CD4-positive, CD25-positive, alpha-beta regulatory T cell (primary cell): ENCODE results near the gene LGALS3. TPM values are rescaled to one million over a fixed set of nuclear protein-coding genes. Genes with fewer than 3 reads are reported as not detected.

Source experiments
- ATAC-seq, 2 donors: fragments of 150-1000 bp; cut with Tn5 transposase; one replicate each; pipeline ENCODE4 v1.10.0; 2021; ENCODE audit warnings: low read depth in 2 of 2, moderate number of reproducible peaks in 2 of 2, moderate library complexity in 1 of 2
- DNase-seq, 3 donors: peaks; one replicate each; pipeline versions ENCODE4 v3.0.0 to v3.0.0-alpha.2; 2012 to 2022; ENCODE audit warnings: mixed read lengths in 1 of 3
- H3K27ac ChIP-seq: one replicate; pipeline ENCODE4 v1.7.0; 2013; ENCODE audit warnings: mild to moderate bottlenecking, low read length; ENCODE audit not compliant: insufficient read depth, poor library complexity, severe bottlenecking
- H3K27me3 ChIP-seq: one replicate; pipeline ENCODE4 v1.7.0; 2013; ENCODE audit warnings: low read length; ENCODE audit not compliant: control insufficient read depth, insufficient read depth
- H3K36me3 ChIP-seq: one replicate; pipeline ENCODE4 v1.7.0; 2013; ENCODE audit warnings: mild to moderate bottlenecking, low read length, moderate library complexity; ENCODE audit not compliant: control insufficient read depth, insufficient read depth
- H3K4me1 ChIP-seq: 2 replicates; pipeline ENCODE4 v1.7.0; 2013; ENCODE audit warnings: mild to moderate bottlenecking, low read length; ENCODE audit not compliant: insufficient read depth, control insufficient read depth, poor library complexity, severe bottlenecking
- H3K4me3 ChIP-seq: one replicate; pipeline ENCODE4 v1.7.0; 2013; ENCODE audit warnings: low read depth, mild to moderate bottlenecking, low read length, moderate library complexity
- H3K9me3 ChIP-seq, 2 experiments: 1 replicate in 1 of 2; 2 replicates in 1 of 2; pipeline ENCODE4 v1.7.0; 2013; ENCODE audit warnings: low read length in 2 of 2, mild to moderate bottlenecking in 1 of 2, moderate library complexity in 1 of 2; ENCODE audit not compliant: control insufficient read depth in 2 of 2
- H3K27ac Mint-ChIP-seq, 3 donors: one replicate each; pipeline ENCODE4 v1.8.0; 2020 to 2022; ENCODE audit warnings: mild to moderate bottlenecking in 3 of 3, mixed read lengths in 3 of 3, moderate library complexity in 2 of 3
- H3K27me3 Mint-ChIP-seq: one replicate; pipeline ENCODE4 v1.8.0; 2022; ENCODE audit warnings: mild to moderate bottlenecking, mixed read lengths
- H3K36me3 Mint-ChIP-seq: one replicate; pipeline ENCODE4 v1.8.0; 2020; ENCODE audit warnings: mixed read lengths
- H3K4me1 Mint-ChIP-seq, 4 donors: one replicate each; pipeline ENCODE4 v1.8.0; 2020 to 2022; ENCODE audit warnings: mixed read lengths in 4 of 4, mild to moderate bottlenecking in 1 of 4
- H3K4me3 Mint-ChIP-seq, 4 donors: one replicate each; pipeline ENCODE4 v1.8.0; 2020 to 2022; ENCODE audit warnings: mild to moderate bottlenecking in 4 of 4, mixed read lengths in 4 of 4, moderate library complexity in 3 of 4
- H3K9me3 Mint-ChIP-seq, 7 donors: one replicate each; pipeline ENCODE4 v1.8.0; 2020 to 2022; ENCODE audit warnings: mixed read lengths in 7 of 7, mild to moderate bottlenecking in 3 of 7, moderate library complexity in 2 of 7
- polyA plus RNA-seq, 4 donors: library from polyadenylated mRNA; unstranded; fragments of 300-500 nt; fragmentation: Illumina TruSeq; gene quantifications; one replicate each; pipeline ENCODE4 v1.2.3, GENCODE V29; 2021
- total RNA-seq: library from RNA; stranded (reverse); gene quantifications from one replicate; pipeline ENCODE4 v1.2.3, GENCODE V29; 2022

The LGALS3 gene
- total and polyA plus RNA-seq, 5 donors from 2014 or later: 58.6 to 313 (median 182) TPM

DNA sequence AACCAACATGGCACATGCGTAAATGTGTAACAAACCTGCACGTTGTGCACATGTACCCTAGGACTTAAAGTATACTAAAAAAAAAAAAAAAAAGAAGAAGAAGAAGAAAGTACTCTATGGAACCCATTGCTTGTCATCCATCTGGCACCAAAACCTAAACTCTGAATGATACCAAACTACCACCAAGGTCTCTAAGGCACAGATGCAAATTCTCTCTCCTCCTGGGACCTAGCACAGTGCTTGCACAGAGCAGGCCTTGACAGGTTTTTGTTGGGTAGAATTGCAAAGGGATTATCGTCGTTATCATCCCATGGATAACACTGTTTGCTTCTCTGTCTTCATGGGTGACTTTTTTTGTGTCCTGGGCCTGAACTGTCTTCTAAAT, 13.2 kb upstream of the LGALS3 start:
- no peak overlapping the region for H3K4me3 ChIP-seq
- Mint-ChIP-seq H3K9me3 (peaks cover 0 to 2% (median 0%) of the 10 kb centered on the region in 7 donors), H3K27ac (no peak overlapping the region), H3K27me3 (peaks cover 4% of the 10 kb centered on the region), H3K36me3 (no peaks in the 10 kb centered on the region), H3K4me1 (peaks cover 2 to 6% (median 4%) of the 10 kb centered on the region in 4 donors), H3K4me3 (no peak overlapping the region)
- DNase-seq (no peak), ATAC-seq (no peak)
- H3K27ac ChIP-seq: no peak overlapping the region
- H3K27me3 ChIP-seq: no peaks in the 10 kb centered on the region
- H3K4me1 ChIP-seq: no peaks in the 10 kb centered on the region
- H3K9me3 ChIP-seq: no peaks in the 10 kb centered on the region
- H3K36me3 ChIP-seq: no peaks in the 10 kb centered on the region

- Mint-ChIP-seq H3K36me3 (no peaks in the 10 kb centered on the region), H3K4me3 (no peak overlapping the region), H3K4me1 (peaks cover 2 to 6% (median 4%) of the 10 kb centered on the region in 4 donors), H3K27me3 (peaks cover 4% of the 10 kb centered on the region), H3K27ac (no peak overlapping the region), H3K9me3 (peaks cover 0 to 2% (median 0%) of the 10 kb centered on the region in 7 donors)
- H3K4me3 ChIP-seq: no peak overlapping the region
- no peak for DNase-seq
- no peaks in the 10 kb centered on the region for H3K27me3 ChIP-seq
- H3K4me1 ChIP-seq: no peaks in the 10 kb centered on the region
- no peaks in the 10 kb centered on the region for H3K36me3 ChIP-seq
- ATAC-seq: no peak
- no peak overlapping the region for H3K27ac ChIP-seq
- no peaks in the 10 kb centered on the region for H3K9me3 ChIP-seq
Measured at GRCh38 chr14:55116246-55117030, 12.6 kb upstream of the LGALS3 start.

GRCh38 chr14:55117803-55118441, 11.1 kb upstream of the LGALS3 start:
- H3K27me3 Mint-ChIP-seq: peaks cover 4% of the 10 kb centered on the region
- no peaks in the 10 kb centered on the region for H3K36me3 Mint-ChIP-seq
- no peak overlapping the region for H3K4me3 Mint-ChIP-seq
- Histone ChIP-seq H3K4me3 (no peak overlapping the region), H3K4me1 (no peaks in the 10 kb centered on the region), H3K9me3 (no peaks in the 10 kb centered on the region), H3K36me3 (no peaks in the 10 kb centered on the region), H3K27me3 (no peaks in the 10 kb centered on the region), H3K27ac (no peak overlapping the region)
- peaks cover 0 to 6% (median 5%) of the 10 kb centered on the region in 4 donors for H3K4me1 Mint-ChIP-seq
- H3K9me3 Mint-ChIP-seq: peaks cover 0 to 2% (median 0%) of the 10 kb centered on the region in 7 donors
- ATAC-seq: peak in 1 of 2 donors; percentile 31
- H3K27ac Mint-ChIP-seq: peak overlapping the region in 1 of 3 donors; percentile 54
- DNase-seq: no peak

- H3K4me1 Mint-ChIP-seq: peaks cover 0 to 6% (median 5%) of the 10 kb centered on the region in 4 donors
Measured at GRCh38 chr14:55118761-55119160, 10.3 kb upstream of the LGALS3 start.

GRCh38 chr14:55120571-55121495, 8.2 kb upstream of the LGALS3 start:
- no peaks in the 10 kb centered on the region for H3K27me3 Mint-ChIP-seq
- Histone ChIP-seq H3K27me3 (no peaks in the 10 kb centered on the region), H3K4me1 (peaks cover 10% of the 10 kb centered on the region), H3K9me3 (no peaks in the 10 kb centered on the region), H3K4me3 (no peak overlapping the region), H3K36me3 (no peaks in the 10 kb centered on the region), H3K27ac (no peak overlapping the region)
- no peak overlapping the region for H3K27ac Mint-ChIP-seq
- no peak for DNase-seq
- ATAC-seq: no peak
- H3K4me3 Mint-ChIP-seq: no peak overlapping the region
- no peaks in the 10 kb centered on the region for H3K36me3 Mint-ChIP-seq
- H3K9me3 Mint-ChIP-seq: peaks cover 0 to 2% (median 0%) of the 10 kb centered on the region in 7 donors
- H3K4me1 Mint-ChIP-seq: peaks cover 4 to 20% (median 10%) of the 10 kb centered on the region in 4 donors

More at GRCh38 chr14:55118761-55119160, 10.3 kb upstream of the LGALS3 start:
- Mint-ChIP-seq H3K36me3 (no peaks in the 10 kb centered on the region), H3K27me3 (peaks cover 4% of the 10 kb centered on the region), H3K9me3 (peaks cover 0 to 2% (median 0%) of the 10 kb centered on the region in 7 donors), H3K4me3 (no peak overlapping the region), H3K27ac (no peak overlapping the region)
- DNase-seq (no peak), ATAC-seq (no peak)
- Histone ChIP-seq H3K4me3 (no peak overlapping the region), H3K4me1 (no peaks in the 10 kb centered on the region), H3K9me3 (no peaks in the 10 kb centered on the region), H3K36me3 (no peaks in the 10 kb centered on the region), H3K27me3 (no peaks in the 10 kb centered on the region), H3K27ac (no peak overlapping the region)

DNA sequence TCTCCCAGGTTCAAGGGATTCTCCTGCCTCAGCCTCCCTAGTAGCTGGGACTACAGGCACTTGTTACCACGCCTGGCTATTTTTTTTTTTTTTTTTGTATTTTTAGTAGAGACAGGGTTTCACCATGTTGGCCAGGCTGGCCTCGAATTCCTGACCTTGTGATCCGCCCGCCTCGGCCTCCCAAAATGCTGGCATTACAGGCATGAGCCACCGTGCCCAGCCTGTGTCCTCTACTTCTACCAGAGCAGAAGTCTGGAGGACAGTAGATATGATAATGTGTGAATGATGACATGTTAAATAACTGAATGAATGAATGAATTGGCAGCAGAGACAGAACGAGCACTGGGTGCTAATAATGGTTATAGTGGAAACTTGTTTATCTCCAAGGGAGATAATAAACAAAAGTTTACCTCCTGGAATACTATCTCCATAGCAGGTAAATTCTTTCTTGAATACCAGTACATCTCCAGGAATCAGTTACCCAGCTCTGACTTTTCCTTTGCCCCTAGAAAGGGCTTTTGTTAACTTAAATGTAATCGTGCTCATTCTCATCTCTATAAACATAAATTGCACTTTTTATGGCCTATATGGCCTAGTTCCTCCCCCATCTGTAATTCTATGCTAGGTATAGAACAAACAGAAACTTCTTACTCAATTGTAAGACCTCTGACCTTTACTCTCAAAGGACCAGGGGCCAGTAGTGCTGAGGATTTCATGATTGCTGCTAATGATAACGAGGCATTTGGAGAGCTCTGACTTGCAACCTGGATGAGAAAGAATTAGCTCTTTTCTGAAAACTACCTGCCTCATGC, 7.2 kb upstream of the LGALS3 start:
- H3K27ac ChIP-seq: no peak overlapping the region
- no peaks in the 10 kb centered on the region for H3K36me3 Mint-ChIP-seq
- no peak overlapping the region for H3K4me3 Mint-ChIP-seq
- no peaks in the 10 kb centered on the region for H3K27me3 ChIP-seq
- H3K27ac Mint-ChIP-seq: no peak overlapping the region
- H3K36me3 ChIP-seq: no peaks in the 10 kb centered on the region
- peaks cover 4 to 24% (median 13%) of the 10 kb centered on the region in 4 donors for H3K4me1 Mint-ChIP-seq
- H3K4me1 ChIP-seq: peaks cover 11% of the 10 kb centered on the region
- no peaks in the 10 kb centered on the region for H3K9me3 ChIP-seq
- H3K4me3 ChIP-seq: no peak overlapping the region
- ATAC-seq (no peak), DNase-seq (no peak)
- H3K27me3 Mint-ChIP-seq: no peaks in the 10 kb centered on the region
- H3K9me3 Mint-ChIP-seq: peaks cover 0 to 2% (median 0%) of the 10 kb centered on the region in 7 donors
